Measurements from ENCODE around the gene CRIP2. TPM values are rescaled to one million over a fixed set of nuclear protein-coding genes. Genes with fewer than 3 reads are reported as not detected.
A peak's percentile ranks its signal among the peaks of the same experiment; 100 is the strongest.

Gene CRIP2
- total RNA-seq, 6 experiments from 2014 or later = 6.9 to 22.4 (median 21.0) TPM

- no peaks in the 10 kb centered on the region for H3K9me3 Mint-ChIP-seq
- TF ChIP-seq CTCF (IDR thresholded peaks at IDR 0.05) = no peak
- no peaks in the 10 kb centered on the region for H3K36me3 Mint-ChIP-seq (ENCODE audit: low read depth)
- no peaks in the 10 kb centered on the region for H3K4me1 Mint-ChIP-seq (ENCODE audit: low read depth)
- H3K27ac Mint-ChIP-seq = no peak overlapping the region
- H3K27me3 Mint-ChIP-seq (ENCODE audit: insufficient read depth) = peaks cover 28% of the 10 kb centered on the region
- no peak for DNase-seq
- no peak overlapping the region for H3K4me3 Mint-ChIP-seq
These were observed 34.0 kb downstream of the CRIP2 start for GRCh38 chr14:105508601-105509000.

GRCh38 chr14:105517096-105517495 is 42.5 kb downstream of the CRIP2 start:
- Mint-ChIP-seq H3K36me3 (ENCODE audit: low read depth) (no peaks in the 10 kb centered on the region; the same call in 1 of the 2 replicates), H3K4me1 (ENCODE audit: low read depth) (no peaks in the 10 kb centered on the region), H3K27me3 (ENCODE audit: insufficient read depth) (peaks cover 33% of the 10 kb centered on the region), H3K4me3 (no peak overlapping the region), H3K27ac (no peak overlapping the region), H3K9me3 (no peaks in the 10 kb centered on the region; the same call in 1 of the 2 replicates)
- DNase-seq = no peak
- TF ChIP-seq CTCF (IDR thresholded peaks at IDR 0.05) = no peak

GRCh38 chr14:105519946-105520698 is 45.5 kb downstream of the CRIP2 start:
- Mint-ChIP-seq H3K27me3 (ENCODE audit: insufficient read depth) (peaks cover 22% of the 10 kb centered on the region), H3K36me3 (ENCODE audit: low read depth) (no peaks in the 10 kb centered on the region; the same call in 1 of the 2 replicates), H3K4me1 (ENCODE audit: low read depth) (no peaks in the 10 kb centered on the region)

GRCh38 chr14:105525326-105525725 is 50.7 kb downstream of the CRIP2 start:
- Mint-ChIP-seq H3K27me3 (ENCODE audit: insufficient read depth) (peaks cover 6% of the 10 kb centered on the region), H3K27ac (no peak overlapping the region), H3K36me3 (ENCODE audit: low read depth) (no peaks in the 10 kb centered on the region), H3K9me3 (no peaks in the 10 kb centered on the region), H3K4me1 (ENCODE audit: low read depth) (no peaks in the 10 kb centered on the region), H3K4me3 (peak overlapping the region; percentile 73; the same call in 1 of the 2 replicates)
- no peak for TF ChIP-seq CTCF (IDR thresholded peaks at IDR 0.05)
- DNase-seq = no peak

More at GRCh38 chr14:105519946-105520698, 45.5 kb downstream of the CRIP2 start:
- H3K4me3 Mint-ChIP-seq = no peak overlapping the region
- no peak for DNase-seq
- TF ChIP-seq CTCF (IDR thresholded peaks at IDR 0.05) = no peak
- H3K27ac Mint-ChIP-seq = no peak overlapping the region
- H3K9me3 Mint-ChIP-seq = no peaks in the 10 kb centered on the region; the same call in 1 of the 2 replicates

- H3K9me3 Mint-ChIP-seq = no peaks in the 10 kb centered on the region
- no peaks in the 10 kb centered on the region for H3K36me3 Mint-ChIP-seq (ENCODE audit: low read depth)
- H3K27ac Mint-ChIP-seq = no peak within 1 kb of the TSS
- no peak for DNase-seq
- TF ChIP-seq CTCF (IDR thresholded peaks at IDR 0.05) = peak; percentile 9; the same call in 1 of the 2 replicates
- no peaks in the 10 kb centered on the region for H3K4me1 Mint-ChIP-seq (ENCODE audit: low read depth)
- peak within 1 kb of the TSS; percentile 75 for H3K4me3 Mint-ChIP-seq
- peaks cover 5% of the 10 kb centered on the region; the same call in 1 of the 2 replicates for H3K27me3 Mint-ChIP-seq (ENCODE audit: insufficient read depth)
These were observed 51.5 kb downstream of the CRIP2 start, which contains the start of gene TMEM121 for GRCh38 chr14:105525861-105526775. Gene TMEM121, plus strand, starts transcription at chr14:105526583. Its CDS starts 2,252 bp downstream, at chr14:105528835.

All from HFFc6 (cell line).